ENCODE data around the gene LUZP4.

DNA sequence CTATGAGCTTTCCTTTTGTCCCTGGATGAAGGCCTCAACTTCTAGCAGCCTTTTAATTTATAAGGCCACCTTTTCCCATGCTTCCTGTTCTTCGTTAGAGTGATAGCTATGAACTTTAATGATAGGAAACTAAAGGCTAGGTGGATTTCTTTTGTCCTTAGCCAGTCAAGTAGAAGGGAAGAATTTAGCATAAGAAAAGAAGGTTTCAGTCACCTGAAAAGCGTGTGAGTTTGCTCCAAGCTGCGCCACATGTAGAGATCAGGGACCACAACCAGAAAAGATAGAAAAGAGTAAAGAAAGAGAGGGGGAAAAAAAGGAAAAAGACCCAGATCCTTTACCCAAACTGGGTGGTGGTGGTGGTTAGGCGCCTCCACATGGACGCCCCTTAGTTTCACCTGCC is 28.6 kb downstream of the LUZP4 start:
- no peak for TF ChIP-seq CTCF (IDR thresholded peaks at IDR 0.05)
- TF ChIP-seq POLR2A (IDR thresholded peaks at IDR 0.05) = no peak
- TF ChIP-seq EP300 (IDR thresholded peaks at IDR 0.05) = no peak

Measured in tibial nerve (tissue), 4 donors.